ENCODE results near the gene OVCA2.
"Not testable (repeated sequence)": the region's sequence is repeated elsewhere in the genome, so short reads cannot be mapped to it uniquely, and the experiment has no call there.

The OVCA2 gene

DNA sequence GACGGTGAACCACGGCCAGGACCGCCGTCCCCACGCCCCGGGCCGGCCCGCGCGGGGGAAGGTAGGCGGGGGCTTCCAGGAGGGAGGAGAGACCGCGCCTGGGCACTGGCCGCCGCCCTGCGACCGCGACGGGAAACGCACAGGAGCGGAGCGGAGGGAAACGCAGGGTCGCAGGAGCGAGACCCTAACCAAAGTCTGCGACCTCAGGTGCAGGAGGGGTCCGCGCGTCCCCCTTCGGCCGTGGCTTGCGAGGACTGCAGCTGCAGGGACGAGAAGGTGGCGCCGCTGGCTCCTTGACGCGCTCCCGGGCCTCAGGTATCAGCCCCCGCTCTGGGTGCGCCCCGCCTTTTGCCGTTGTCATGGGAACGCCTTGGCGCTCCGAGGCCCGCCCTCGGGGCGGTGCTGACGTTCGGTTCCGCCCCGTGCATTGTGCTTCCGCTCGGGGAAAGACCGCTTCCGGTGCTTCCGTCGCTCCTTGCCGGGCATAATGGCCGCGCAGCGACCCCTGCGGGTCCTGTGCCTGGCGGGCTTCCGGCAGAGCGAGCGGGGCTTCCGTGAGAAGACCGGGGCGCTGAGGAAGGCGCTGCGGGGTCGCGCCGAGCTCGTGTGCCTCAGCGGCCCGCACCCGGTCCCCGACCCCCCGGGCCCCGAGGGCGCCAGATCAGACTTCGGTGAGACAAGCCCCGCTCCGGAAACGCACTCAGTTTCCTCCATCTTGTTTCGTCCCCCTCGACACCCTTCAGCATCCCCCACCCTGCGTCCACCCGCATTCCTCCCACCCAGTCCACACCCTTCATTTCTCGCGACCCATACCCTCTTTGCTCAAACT is at the start of gene OVCA2:
Gene OVCA2 (plus strand): TSS at position 462 of the 829 bp plus-strand sequence. CDS start 26 bp downstream, at position 488.
- DNase-seq (ENCODE audit: low read depth in 3 of 3), result peak; percentile 92 to 97 (median 96)

DNA sequence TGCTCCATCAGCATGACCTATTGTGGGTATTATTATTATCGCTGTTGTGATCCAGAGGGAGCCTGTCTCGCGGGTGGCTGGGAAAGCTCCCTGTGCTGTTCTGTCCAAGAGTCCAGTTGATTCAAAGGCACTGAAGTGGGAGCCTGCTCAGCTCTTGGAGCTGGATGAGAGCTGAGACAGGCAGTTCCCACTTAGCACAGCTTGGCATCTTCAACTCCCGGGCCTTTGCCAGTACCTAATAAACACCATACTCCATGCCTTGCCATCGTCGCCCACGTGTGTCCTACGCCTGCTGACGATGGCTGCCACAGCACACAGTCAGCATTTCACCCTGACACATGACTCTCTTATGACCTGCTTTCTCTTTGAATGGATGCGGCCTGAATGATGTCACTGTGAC is 49.3 kb upstream of the OVCA2 start:
- DNase-seq (ENCODE audit: low read depth in 3 of 3), result no peak

DNA sequence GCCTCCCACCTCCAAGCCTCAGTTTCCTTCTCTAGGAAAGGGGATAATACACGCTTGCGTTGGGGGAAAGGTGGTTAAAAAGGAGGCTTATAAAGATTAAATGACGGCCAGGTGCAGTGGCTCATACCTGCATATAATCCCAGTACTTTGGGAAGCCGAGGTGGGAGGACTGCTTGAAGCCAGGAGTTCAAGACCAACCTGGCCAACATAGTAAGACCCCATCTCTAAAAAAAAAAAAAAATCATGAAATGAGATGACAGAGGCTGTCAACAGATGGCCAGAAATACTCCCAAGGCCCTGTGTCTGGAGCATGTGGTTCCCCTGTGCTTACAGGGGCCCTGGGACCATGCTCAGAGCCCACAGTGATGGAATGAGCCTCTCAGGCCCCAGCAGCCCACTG is 47.1 kb upstream of the OVCA2 start:
- DNase-seq (ENCODE audit: low read depth in 3 of 3), result no peak

DNA sequence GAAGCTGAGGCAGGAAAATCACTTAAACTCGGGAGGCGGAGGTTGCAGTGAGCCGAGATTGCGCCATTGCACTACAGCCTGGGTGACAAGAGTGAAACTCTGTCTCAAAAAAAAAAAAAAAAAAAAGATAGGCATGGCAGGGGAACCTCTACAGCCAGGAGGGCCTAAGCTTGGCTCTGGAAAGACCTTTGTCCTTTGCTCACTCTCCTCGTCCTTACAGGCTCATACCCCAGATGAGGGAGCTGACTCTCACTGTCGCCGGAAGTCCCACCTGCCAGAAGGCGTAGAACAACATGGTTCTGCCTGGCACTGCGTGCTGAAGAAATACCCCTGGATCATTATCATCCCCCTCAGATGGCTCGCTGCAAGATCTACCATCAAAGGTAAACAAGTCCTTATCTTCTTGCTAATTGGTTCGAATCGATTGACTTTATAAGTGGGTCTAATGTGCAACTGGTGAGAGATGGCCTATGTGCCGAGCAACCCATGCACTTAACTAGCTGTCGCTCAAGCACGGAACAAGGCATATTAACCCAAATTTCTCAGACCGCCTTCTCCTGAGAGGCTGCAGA is 46.4 kb upstream of the OVCA2 start:
- no peak for DNase-seq (ENCODE audit: low read depth in 3 of 3)

DNA sequence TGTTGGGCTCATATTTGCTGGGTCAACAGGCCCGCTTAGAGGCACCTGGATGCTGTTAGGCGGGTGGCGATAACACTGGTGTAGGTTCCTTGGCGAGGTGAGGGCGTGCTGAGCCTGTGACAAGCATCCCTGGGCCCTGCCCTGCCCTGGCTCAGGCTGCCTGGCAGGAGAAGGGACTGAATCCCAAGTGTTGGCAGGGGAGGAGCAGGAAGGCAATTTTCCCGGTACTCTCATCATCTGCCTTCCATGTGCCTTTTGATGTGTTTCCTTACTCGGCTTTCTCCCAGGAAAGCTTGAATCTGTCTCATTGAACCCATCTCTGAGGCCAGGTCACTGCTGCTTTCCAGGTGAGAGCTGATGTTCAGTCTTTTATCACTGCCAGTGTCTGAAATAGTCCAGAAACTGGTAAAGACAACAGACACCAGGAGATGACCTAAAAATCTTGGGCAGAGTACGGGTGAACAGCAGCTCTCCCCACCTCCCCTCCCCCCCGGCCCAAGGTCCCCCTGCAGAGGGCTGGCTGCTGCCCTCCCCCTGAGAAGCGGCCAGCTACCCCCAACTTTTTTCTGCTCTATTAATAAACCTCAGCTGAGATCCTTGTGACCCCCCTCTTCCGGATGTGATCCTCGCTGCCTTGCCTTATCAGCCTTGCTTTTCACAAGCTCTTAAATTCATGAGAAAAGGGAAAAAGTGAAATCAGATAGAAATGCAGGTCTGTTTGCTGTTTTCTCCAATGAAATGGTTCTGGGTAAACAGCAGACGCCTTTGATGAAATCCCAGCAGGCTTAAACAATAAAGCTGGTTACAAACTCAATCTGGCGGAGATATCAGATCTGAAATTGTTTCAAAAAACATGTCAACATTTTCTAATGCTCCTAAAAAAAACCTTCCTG is 45.7 kb upstream of the OVCA2 start:
- DNase-seq (ENCODE audit: low read depth in 3 of 3), result no peak

DNA sequence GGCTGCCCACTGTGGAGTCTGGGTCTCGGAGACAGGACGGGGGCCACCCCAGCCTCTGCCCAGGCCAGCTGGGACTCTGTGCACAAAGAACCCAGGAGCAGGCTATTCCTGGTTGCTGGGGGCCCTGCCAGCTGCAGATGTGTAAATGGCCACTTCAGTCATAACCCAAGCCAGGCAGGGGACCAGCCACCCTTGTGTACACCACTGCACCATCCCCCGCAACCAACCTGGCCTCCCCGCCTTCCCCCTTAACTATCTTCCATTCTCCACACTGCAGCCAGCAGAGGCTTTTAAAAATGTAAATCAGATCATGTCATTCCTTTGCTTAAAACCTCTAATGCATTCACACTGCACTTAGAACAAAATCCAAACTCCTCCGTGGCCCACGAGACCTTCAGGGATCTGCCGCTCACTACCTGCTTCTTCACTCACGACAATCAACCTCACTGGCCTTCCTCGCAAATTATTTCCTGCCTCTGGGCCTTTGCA is 45.0 kb upstream of the OVCA2 start:
- DNase-seq (ENCODE audit: low read depth in 3 of 3), result no peak

DNA sequence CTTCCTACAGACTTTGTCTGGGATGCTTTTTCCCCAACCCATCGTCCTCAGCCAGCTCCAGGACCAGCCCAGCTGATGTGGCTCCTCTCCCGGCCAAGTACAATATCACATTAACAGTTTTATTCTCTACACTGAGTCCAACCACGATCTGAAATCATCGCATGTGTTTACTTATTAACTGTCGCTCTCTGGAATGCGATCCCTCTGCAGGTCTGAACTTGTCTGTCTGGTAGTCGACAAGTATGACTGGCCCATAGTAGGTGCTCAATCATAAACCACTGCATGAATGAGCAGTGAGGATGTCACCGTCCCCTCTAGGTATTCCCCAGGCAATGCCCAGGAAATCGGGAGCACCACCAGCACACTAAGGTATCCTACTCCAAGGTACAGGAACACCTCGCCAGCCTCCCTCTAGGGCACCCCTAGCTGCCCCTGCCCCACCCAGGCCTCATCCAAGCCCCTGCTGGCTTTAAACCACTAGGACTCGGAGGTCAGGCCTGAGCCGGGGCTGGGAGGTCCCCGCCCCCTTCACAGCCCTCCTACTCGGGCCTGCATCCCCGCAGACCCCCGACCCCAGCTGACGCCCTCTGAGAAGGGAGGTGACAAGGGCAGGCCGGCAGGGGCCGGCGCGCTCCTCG is 44.4 kb upstream of the OVCA2 start:
- DNase-seq (ENCODE audit: low read depth in 3 of 3), result no peak

DNA sequence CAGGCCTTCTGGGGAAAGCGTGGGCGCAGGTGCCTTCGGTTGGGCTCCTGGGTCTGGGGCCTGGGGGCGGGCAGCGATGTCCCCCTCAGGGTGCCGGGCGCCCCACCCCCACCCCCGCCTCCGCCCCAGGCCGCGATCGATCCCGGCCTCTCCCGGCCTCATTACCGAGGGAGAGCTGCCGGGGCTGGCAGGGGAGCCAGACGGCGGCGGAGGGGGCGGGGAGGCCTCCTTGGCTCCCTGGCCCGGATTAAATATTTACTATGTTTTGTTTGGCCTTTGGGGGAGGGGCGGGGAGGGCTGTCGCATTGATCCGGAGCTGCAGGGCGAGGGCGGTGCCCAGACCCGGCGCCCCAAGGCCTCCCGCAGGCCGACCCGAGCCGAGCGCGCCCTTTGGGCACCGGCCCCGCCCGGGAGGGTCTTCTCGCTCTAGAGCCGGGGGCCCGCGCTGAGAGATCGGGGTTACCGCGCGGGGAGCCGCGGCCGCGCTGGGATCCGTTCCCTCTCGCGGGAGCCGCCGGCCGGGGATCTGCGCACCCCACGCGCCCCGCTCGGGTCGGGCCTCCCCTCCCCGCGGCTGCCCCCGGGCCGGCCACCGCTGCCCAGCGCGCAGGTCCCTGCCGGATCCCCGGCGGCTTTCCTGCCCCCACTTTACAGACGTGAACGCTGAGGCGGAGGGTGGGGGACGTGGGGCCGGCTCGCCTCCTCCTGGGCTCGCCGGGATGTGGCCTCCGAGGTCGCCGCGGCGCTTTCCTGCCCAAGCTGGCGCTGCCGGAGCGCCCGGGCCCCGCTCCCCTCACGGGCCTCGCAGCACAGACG is 43.7 kb upstream of the OVCA2 start:
- no peak for DNase-seq (ENCODE audit: low read depth in 3 of 3)

DNA sequence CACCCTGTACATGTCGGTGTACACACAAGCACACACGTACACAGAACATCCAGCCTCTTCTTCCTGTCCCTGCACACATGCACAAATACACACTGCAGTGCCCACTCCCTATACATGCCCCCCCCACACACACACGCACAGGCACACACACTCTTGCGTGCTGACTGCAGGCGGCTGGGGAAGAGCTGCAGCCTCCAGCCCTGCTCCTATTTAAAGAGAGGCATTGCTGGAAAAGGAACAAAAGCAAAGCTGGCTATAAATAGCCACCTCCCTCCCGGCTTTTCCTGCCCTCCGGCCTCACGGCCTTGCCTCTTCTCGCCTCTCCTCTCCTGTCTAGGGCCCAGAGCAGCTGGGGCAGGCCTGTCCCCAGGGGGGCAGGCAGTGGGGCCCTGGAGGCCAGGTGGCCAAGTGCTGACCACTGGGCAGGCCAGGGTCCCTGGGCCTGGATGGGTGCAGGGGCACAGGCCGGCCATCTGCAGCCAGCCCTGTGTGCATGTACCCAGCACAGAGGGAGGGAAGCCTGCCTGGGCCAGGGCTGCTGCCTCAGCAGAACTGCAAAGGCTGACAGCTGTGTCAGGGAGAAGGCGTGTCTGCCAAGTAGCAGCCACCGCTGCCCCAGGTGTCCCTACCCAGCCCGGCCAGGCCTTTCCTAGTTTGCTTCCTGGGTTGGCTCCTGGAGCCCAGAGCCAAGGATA is 42.1 kb upstream of the OVCA2 start:
- no peak for DNase-seq (ENCODE audit: low read depth in 3 of 3)

DNA sequence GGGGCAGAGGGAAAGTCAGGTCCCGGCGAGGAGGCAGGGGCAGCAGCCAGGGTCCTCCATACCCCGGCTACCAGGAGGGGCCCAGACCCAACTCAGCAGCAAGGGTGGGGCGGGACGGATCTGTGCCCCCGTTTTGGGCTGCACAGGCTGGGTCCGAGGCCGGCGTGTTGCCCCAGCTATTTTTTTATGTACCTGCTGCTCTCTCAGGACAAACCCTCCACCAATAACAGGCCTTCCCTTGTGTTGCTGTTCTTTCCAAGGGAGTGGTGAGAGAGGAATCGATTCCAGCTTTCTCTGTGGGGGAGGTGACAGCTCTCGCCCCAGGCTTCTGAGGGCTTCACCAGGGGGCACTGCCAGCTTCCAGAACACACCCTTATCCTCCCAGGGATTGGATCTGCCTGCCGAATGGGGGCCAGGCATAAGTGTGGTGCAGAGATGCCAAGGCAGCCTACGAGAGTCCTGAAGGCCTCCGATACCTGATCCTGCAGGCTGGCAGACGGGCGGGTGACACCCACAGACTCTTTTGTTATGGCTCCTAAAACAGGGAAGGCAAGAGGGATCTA is 39.0 kb upstream of the OVCA2 start:
- DNase-seq (ENCODE audit: low read depth in 3 of 3), result no peak

DNA sequence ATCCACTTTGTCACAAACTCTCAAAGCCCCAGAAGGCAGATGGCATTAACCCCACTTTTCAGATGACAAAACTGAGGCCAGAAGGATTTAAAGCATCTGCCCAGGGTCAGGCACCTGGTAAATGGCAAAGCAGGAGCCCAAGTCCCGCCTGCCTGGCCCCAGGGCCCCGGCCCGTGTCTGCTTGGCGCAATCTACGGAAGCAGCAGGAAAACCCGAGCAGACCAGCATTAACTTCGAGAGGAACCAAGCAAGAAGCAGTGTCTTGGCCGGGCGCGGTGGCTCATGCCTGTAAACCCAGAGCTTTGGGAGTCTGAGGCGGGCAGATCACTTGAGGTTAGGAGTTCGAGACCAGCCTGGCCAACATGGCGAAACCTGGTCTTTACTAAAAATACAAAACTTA is 38.3 kb upstream of the OVCA2 start:
- no peak for DNase-seq (ENCODE audit: low read depth in 3 of 3)

DNA sequence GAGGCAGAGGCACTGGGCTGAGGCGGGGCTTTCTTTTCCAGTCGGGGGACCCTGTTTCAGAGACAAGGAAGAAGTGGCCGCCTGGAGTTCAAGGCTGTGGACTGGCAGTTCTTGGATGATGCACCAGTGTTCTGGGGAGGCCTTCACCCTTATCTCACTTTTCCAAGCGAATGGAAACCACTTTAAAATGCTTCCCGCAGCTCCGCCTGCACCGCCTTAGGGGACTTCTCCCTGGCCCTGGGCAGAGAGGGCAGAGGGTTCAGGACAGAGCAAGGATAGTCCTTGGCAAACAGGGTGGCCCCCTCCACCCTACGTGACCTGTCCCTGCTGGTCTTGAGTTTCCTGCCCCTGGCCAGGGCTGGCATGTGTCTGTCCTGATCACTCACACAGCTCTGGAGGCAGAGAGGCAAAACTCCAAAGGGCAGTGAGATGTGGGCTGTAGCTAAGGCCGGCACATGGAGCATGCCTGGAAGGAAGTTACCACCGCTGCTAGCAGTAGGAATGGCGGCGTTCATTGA is 37.3 kb upstream of the OVCA2 start:
- no peak for DNase-seq (ENCODE audit: low read depth in 3 of 3)

DNA sequence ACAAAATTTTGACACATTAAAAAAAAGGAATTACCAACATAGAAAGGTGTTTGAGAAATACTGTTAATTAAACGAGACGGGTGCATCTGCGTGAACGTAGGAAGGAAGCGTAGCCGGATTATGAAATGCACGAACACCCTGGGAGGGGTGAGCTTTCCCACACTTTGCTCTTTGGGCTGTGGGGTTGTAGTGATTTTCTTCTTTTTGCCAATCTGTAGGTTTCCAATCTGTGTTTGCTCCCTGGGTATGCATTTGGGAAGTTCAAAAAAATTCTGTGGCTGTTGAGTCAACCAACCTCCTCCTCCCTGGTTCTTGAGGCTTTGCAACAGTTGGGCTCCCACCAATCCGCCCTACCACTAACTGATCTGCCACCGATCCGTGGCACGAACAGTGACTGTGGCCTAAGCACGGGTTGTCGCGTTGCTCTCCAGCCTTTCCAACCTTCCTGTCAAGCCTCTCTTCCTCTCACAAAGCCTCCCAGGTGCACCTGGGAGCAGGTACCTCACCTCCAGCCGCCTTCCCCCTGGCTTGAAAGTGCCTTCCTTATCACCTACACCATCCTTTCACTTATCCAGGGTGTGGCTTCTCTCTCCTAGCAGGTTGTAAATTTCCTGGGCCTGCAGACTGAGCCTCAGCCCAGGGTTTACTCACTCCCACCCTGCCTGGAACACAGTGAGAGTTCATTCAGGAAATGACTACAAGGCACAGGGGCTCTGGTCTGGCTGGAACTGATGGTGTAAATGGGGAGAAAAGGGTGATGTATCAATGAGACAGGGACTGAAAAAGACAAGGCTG is 33.3 kb upstream of the OVCA2 start:
- no peak for DNase-seq (ENCODE audit: low read depth in 3 of 3)

DNA sequence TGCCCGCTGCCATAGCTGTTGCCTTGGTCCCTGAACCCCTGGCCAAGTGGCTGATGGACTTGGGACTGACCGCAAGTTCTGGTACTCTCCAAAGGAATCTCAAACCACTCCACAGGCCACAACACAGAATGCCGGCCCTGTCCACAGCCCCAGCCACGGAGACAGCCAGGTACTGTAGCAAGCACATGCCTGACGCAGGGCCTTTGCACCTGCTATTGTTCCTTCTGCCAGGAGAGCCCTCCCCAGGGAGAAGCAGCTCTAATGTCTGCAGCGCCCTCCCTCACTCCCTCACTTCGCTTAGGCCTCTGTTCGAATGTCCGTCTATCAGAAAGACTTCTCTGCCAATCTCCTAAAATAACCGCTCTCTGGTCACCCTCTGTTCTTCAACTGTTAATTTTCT is 32.1 kb upstream of the OVCA2 start:
- DNase-seq (ENCODE audit: low read depth in 3 of 3), result no peak

DNA sequence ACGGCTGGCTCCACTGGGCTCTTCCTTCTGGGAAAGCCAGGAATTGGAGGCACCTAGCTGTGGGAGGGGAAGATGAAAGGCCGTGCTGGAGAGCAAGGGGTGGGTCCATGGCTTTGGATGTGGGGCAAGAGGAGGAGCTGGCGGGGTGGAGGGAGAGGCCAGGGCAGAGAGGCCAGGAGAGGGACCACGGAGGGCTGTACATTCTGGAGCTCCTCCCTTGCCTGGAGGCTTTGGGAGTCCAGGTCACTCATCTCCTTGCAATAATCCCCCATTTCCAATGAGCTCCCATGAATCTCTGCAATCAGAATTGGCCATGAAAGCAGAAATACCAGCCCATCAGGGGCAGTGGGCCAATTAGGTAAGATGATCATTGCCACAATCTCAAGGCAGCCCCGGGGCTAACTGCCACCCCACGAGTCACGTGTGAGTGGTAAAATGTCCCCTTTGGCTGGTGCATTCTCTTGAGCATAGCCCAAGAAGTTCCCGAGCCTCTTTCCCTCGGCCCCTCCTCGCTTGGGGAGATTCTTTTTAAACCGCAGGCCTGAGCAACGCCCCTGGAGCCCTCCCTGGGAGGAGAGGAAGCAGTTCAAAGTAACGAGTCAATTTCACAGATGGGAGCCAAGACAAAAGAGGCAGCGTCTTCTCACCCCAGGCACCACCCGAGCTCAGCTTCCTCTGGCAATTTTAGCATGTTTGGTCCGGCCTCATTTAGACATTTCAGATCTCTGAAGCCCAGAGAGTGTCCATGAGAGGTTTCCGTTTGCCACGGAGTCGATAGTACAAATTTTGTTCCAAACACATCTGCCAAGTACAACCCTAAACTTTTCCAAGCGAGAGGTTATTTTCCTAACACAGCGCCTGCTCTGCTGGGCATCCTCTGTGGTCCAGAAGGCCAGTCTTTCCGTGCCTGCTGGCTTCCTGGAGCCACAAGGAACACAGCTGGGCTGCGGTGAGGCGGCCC is 30.1 kb upstream of the OVCA2 start:
- no peak for DNase-seq (ENCODE audit: low read depth in 3 of 3)

DNA sequence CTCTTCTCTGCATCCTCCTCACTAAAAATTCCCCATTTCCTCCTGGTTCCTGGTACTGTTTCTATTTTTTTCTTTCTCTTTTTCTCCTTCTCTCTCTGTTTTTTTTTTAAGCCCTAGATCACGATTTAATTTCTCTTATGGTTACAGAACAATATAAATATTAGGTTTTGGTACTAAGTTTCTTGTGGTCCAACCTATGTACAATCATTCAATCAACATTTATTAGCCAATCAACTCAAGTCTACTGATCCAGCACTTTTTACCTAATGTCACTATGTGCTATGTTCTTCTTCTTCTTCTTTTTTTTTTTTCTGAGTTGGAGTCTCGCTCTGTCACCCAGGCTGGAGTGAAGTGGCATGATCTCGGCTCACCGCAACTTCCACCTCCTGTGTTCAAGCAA is 29.3 kb upstream of the OVCA2 start:
- DNase-seq (ENCODE audit: low read depth in 3 of 3), result no peak

DNA sequence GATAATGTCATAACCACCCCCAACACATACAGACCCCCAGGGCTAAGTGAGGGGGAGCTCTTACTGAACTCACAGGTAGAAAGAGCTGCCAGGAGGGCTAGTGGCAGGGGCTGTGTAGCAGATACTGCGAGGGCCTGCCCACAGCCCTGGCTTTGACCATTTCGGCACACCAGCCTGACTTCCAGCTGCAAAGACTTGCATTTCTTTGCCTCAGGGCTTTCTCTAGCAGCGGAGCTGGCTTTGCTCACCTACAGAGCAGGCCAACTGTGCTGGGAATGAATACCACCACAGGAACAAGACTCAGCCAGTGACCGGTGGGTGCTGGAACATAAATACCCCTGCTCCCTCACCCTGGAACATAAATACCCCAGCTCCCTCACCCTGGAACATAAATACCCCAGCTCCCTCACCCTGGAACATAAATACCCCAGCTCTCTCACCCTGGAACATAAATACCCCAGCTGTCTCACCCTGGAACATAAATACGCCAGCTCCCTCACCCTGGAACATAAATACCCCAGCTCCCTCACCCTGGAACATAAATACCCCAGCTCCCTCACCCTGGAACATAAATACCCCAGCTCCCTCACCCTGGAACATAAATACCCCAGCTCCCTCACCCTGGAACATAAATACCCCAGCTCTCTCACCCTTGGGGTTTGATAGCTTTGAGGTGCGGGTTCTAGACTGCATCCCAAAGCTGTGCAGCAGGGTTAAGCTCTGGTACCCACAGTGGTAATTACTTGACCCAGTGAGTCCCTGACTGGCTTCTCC is 28.4 kb upstream of the OVCA2 start:
- not testable (repeated sequence) for DNase-seq (ENCODE audit: low read depth in 3 of 3)
